ENCODE measurements around the gene KLRC2.
"Not testable (repeated sequence)": the region's sequence is repeated elsewhere in the genome, so short reads cannot be mapped to it uniquely, and the experiment has no call there.

DNA sequence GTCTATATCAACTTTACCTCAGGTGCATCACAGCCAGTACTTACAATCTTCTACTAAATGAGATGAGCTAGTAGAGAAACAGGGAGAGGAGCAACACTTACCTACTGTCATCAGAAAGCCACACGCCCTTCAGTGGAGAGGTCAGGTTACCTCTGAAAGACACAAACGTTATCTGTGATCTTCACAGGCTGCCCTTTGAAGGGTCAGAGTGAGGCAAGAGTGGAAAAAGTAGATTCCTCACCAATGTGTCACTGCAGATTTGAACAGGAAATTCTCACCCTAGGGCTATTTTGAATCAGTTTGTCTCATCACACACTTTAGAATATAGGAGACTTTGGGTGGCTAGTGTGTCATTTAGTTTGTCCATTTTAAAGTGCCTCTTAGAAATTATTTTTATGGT lies 1.8 kb upstream of the KLRC2 start:
- TF ChIP-seq CTCF, POLR2A (IDR thresholded peaks at IDR 0.05): not testable (repeated sequence)

Measured in Peyer's patch (tissue), 4 donors.